Measurements from ENCODE around the gene RPL28. TPM values are rescaled to one million over a fixed set of nuclear protein-coding genes. Genes with fewer than 3 reads are reported as not detected.
"Not testable (repeated sequence)": the region's sequence is repeated elsewhere in the genome, so short reads cannot be mapped to it uniquely, and the experiment has no call there.

Gene RPL28
- total RNA-seq, 1 donor from 2014 or later: 257 TPM

- no peak for DNase-seq
These were observed 12.6 kb downstream of the RPL28 start for GRCh38 chr19:55398200-55398925.

GRCh38 chr19:55400281-55401087 lies 14.8 kb downstream of the RPL28 start:
- no peak for DNase-seq

- not testable (repeated sequence) for DNase-seq
These were observed 15.7 kb downstream of the RPL28 start for GRCh38 chr19:55401390-55401789.

GRCh38 chr19:55402509-55402908 lies 16.8 kb downstream of the RPL28 start:
- DNase-seq: no peak

- DNase-seq: no peak
These were observed 19.9 kb downstream of the RPL28 start for GRCh38 chr19:55405638-55406037.

- no peak for DNase-seq
These were observed 20.5 kb downstream of the RPL28 start for GRCh38 chr19:55406091-55406825.

GRCh38 chr19:55406826-55407549 lies 21.3 kb downstream of the RPL28 start:
- DNase-seq: peak; percentile 56

GRCh38 chr19:55407550-55407799 lies 21.7 kb downstream of the RPL28 start, which contains the start of gene UBE2S:
Gene UBE2S, minus strand, starts transcription at chr19:55407788. Its CDS starts 199 bp downstream, at chr19:55407589.
- DNase-seq: not testable (repeated sequence)

GRCh38 chr19:55407800-55408532 lies 22.2 kb downstream of the RPL28 start:
- peak; percentile 100 for DNase-seq

- DNase-seq: no peak
These were observed 22.8 kb downstream of the RPL28 start for GRCh38 chr19:55408533-55408872.

- DNase-seq: not testable (repeated sequence)
These were observed 23.4 kb downstream of the RPL28 start for GRCh38 chr19:55409179-55409578.

GRCh38 chr19:55410168-55410567 lies 24.4 kb downstream of the RPL28 start:
- no peak for DNase-seq

GRCh38 chr19:55418185-55418584 lies 32.5 kb downstream of the RPL28 start:
- peak; percentile 87 for DNase-seq

GRCh38 chr19:55419103-55419502 lies 33.4 kb downstream of the RPL28 start:
- DNase-seq: no peak

- DNase-seq: no peak
These were observed 34.0 kb downstream of the RPL28 start for GRCh38 chr19:55419624-55420236.

- not testable (repeated sequence) for DNase-seq
These were observed 35.5 kb downstream of the RPL28 start for GRCh38 chr19:55421281-55421680.

GRCh38 chr19:55423225-55424005 lies 37.7 kb downstream of the RPL28 start:
- no peak for DNase-seq

- no peak for DNase-seq
These were observed 38.8 kb downstream of the RPL28 start for GRCh38 chr19:55424518-55424917.

- DNase-seq: no peak
These were observed 40.3 kb downstream of the RPL28 start for GRCh38 chr19:55426042-55426441.

GRCh38 chr19:55431183-55431582 lies 45.5 kb downstream of the RPL28 start:
- DNase-seq: no peak

All from dermis blood vessel endothelial cell (primary cell).